Vagina (tissue), 2 donors: ENCODE data around the gene COL16A1. TPM values are rescaled to one million over a fixed set of nuclear protein-coding genes. Genes with fewer than 3 reads are reported as not detected.

Source experiments
- DNase-seq, 2 donors: peaks; one replicate each; pipeline ENCODE4 v3.0.0-alpha.2; 2017; ENCODE audit errors: extremely low spot score in 2 of 2
- H3K27ac ChIP-seq: fragments of 200-600 bp; sonication (generic); one replicate; pipeline ENCODE4 v1.5.1; 2019
- H3K27me3 ChIP-seq: fragments of 200-600 bp; sonication (generic); one replicate; pipeline ENCODE4 v1.5.1; 2019
- H3K36me3 ChIP-seq, 2 donors: fragments of 200-600 bp; sonication (generic); one replicate each; pipeline ENCODE4 v1.5.1; 2017 to 2019
- H3K4me1 ChIP-seq: fragments of 200-600 bp; sonication (generic); one replicate; pipeline ENCODE4 v1.5.1; 2019
- H3K4me3 ChIP-seq, 2 donors: fragments of 200-600 bp; sonication (generic); 1 replicate in 1 of 2; 2 replicates in 1 of 2; pipeline ENCODE4 v1.5.1; 2016 to 2019
- H3K9me3 ChIP-seq: fragments of 200-600 bp; sonication (generic); one replicate; pipeline ENCODE4 v1.5.1; 2019
- POLR2A ChIP-seq, 2 donors: fragments of 450-650 bp; IDR thresholded peaks; one replicate each; pipeline ENCODE4 v1.6.1; 2017; ENCODE audit warnings: antibody characterized with exemption in 2 of 2, mild to moderate bottlenecking in 2 of 2, moderate library complexity in 2 of 2
- POLR2AphosphoS5 ChIP-seq, 2 donors: sonication (generic); formaldehyde crosslinking; IDR thresholded peaks; one replicate each; pipeline ENCODE4 v1.9.0; 2017; ENCODE audit warnings: antibody characterized with exemption in 2 of 2, mild to moderate bottlenecking in 2 of 2, low read depth in 1 of 2; ENCODE audit not compliant: insufficient read depth in 1 of 2
- intact Hi-C: fragments of 100-400 bp; cut with DNase I; formaldehyde crosslinking; loops from one replicate; pipeline ENCODE4 v1.15.1; 2023
- total RNA-seq: library from RNA; depleted of rRNA; stranded (reverse); fragments of >200 nt; gene quantifications from one replicate; pipeline ENCODE4 v1.2.3, GENCODE V29; 2016
- TF ChIP-seq, protein P1 (sequence below), 3 experiments: fragments of 450-650 bp in 2 of 3; fragments of 200-600 bp in 1 of 3; sonication (generic) in 1 of 3; IDR thresholded peaks; one replicate each; pipeline ENCODE4 v1.5.1; 2017 to 2019; ENCODE audit warnings: antibody characterized with exemption in 3 of 3, mild to moderate bottlenecking in 2 of 3, moderate library complexity in 2 of 3

Gene COL16A1
- total RNA-seq, 1 donor from 2014 or later: 82.3 TPM

DNA sequence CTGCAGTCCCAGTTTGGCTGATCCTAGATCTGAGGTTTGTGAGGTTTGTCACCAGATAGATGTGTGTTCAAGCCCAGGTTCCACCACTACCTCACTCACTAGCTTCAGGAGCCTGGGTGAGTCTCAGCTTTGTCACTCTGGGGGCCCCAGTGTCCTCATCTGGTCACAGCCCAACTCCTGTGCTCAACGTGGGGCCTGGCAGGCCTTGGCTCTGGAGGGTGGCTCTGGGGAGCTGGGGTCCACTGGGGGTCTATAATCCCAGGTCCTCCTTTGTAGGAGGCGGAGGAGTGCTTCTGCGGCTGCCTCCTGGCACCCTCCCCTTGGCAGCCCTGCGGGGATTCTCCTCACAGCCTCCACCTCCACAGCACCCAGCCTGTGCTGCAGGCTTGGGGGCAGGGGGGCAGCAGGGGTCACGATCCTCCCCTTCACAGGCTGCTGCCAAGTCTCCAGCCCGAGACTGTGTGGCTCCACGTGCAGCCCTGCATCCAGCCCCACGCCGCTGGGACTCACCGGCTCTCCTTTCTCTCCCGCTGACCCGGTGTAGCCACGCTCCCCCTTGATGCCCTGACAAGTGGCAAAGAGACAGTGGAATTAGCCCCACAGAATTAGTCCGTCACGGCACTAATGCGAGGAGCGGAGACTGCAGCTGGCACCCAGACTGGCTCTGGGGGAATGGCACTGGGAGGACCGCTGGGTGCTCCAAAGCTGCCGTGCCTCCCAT lies 36.6 kb downstream of the COL16A1 start:
- intact Hi-C loops: loop anchor here (5.0 kb wide), 2 partner anchors 35 to 50 kb away; partner anchors contain the start of gene COL16A1
- Histone ChIP-seq H3K27me3 (no peaks in the 10 kb centered on the region), H3K9me3 (no peaks in the 10 kb centered on the region), H3K36me3 (no peaks in the 10 kb centered on the region), H3K4me1 (peaks cover 71% of the 10 kb centered on the region), H3K27ac (peak overlapping the region; percentile 58), H3K4me3 (no peak overlapping the region)
- no peak for TF ChIP-seq POLR2AphosphoS5 (IDR thresholded peaks at IDR 0.05; ENCODE audit: insufficient read depth in 1 of 2, low read depth in 1 of 2)
- TF ChIP-seq POLR2A (IDR thresholded peaks at IDR 0.05): no peak
- TF ChIP-seq, protein P1, sequence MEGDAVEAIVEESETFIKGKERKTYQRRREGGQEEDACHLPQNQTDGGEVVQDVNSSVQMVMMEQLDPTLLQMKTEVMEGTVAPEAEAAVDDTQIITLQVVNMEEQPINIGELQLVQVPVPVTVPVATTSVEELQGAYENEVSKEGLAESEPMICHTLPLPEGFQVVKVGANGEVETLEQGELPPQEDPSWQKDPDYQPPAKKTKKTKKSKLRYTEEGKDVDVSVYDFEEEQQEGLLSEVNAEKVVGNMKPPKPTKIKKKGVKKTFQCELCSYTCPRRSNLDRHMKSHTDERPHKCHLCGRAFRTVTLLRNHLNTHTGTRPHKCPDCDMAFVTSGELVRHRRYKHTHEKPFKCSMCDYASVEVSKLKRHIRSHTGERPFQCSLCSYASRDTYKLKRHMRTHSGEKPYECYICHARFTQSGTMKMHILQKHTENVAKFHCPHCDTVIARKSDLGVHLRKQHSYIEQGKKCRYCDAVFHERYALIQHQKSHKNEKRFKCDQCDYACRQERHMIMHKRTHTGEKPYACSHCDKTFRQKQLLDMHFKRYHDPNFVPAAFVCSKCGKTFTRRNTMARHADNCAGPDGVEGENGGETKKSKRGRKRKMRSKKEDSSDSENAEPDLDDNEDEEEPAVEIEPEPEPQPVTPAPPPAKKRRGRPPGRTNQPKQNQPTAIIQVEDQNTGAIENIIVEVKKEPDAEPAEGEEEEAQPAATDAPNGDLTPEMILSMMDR (IDR thresholded peaks at IDR 0.05): no peak
- DNase-seq: no peak

DNA sequence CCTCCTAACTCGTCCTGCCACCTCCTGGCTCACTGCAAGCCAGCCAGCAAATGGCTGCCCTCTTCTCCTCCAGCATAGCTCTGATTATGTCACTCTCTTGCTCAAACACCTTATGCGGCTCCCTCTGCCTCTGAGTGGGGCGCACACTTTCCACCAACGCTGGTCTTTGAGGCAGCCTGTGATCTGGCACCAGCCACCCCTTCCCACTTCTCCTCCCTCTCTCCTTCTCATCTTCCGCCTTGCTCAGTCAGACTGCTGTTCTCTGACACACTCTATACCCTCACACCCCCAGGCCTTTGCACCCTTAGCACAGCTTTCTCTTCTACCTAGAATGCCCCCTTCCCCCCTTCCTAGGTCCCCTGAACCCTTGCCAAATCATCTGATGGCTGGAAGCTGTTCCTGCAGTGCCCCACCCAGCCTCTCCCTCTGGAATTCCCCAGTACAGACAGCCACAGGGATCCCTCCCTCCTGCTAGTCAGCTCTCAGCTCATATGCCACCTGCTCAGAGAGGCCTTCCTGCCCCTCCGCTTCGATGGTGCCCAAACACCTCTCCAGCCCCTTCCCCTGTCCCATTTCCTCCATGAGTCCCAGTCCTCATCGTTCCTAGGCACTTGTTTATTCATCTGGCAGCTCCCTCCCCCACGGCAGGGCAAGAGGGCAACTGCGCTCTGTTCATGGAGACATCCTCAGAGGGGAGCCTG lies 37.4 kb downstream of the COL16A1 start:
- intact Hi-C loops: loop anchor here (5.0 kb wide), 2 partner anchors 36 to 51 kb away; partner anchors contain the start of gene COL16A1
- no peaks in the 10 kb centered on the region for H3K36me3 ChIP-seq
- H3K4me3 ChIP-seq: no peak overlapping the region
- no peaks in the 10 kb centered on the region for H3K9me3 ChIP-seq
- H3K27me3 ChIP-seq: no peaks in the 10 kb centered on the region
- no peak for DNase-seq
- H3K4me1 ChIP-seq: peaks cover 63% of the 10 kb centered on the region
- no peak for TF ChIP-seq POLR2AphosphoS5 (IDR thresholded peaks at IDR 0.05; ENCODE audit: insufficient read depth in 1 of 2, low read depth in 1 of 2)
- no peak for TF ChIP-seq POLR2A (IDR thresholded peaks at IDR 0.05)
- H3K27ac ChIP-seq: peak overlapping the region; percentile 58

DNA sequence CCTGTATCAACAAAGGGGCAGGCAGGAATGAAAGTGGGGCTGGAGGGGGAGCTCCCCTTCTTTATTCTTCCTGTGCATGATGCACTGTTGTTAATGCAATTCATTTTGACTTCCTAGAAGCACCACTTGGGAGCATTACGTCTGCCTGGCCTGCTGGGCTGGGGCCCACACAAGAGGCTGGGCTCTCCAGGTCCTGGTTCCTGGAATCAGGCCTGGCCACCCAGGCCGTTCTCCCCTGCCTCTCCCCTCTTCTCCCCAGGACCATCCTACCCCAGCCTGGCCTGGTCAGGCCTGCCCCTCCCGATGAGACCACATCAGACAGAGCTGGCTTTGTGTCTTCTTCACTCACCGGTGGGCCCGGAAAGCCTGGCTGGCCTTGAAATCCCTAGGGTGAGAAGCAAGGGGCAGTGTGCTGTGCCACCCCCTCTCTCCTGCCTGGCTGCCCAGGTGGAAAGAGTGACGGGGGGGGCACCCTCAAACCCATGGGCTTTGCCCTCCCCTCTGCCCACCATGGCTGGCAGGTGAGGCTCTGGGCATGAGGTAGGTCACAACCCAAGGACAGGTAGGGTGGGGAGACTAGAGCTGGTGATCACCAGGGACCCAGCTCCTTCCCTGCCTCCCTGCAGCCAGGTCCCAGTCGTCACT lies 38.5 kb downstream of the COL16A1 start:
- TF ChIP-seq, protein P1 (IDR thresholded peaks at IDR 0.05): no peak
- TF ChIP-seq POLR2AphosphoS5 (IDR thresholded peaks at IDR 0.05; ENCODE audit: insufficient read depth in 1 of 2, low read depth in 1 of 2) (no peak), POLR2A (IDR thresholded peaks at IDR 0.05) (no peak)
- intact Hi-C loops: loop anchor here (2.0 to 5.0 kb wide), 3 partner anchors 37 to 123 kb away; partner anchors contain the start of gene COL16A1
- DNase-seq: no peak
- Histone ChIP-seq H3K9me3 (no peaks in the 10 kb centered on the region), H3K27me3 (no peaks in the 10 kb centered on the region), H3K4me3 (no peak overlapping the region), H3K36me3 (no peaks in the 10 kb centered on the region), H3K4me1 (peaks cover 53% of the 10 kb centered on the region), H3K27ac (peak overlapping the region; percentile 58)

DNA sequence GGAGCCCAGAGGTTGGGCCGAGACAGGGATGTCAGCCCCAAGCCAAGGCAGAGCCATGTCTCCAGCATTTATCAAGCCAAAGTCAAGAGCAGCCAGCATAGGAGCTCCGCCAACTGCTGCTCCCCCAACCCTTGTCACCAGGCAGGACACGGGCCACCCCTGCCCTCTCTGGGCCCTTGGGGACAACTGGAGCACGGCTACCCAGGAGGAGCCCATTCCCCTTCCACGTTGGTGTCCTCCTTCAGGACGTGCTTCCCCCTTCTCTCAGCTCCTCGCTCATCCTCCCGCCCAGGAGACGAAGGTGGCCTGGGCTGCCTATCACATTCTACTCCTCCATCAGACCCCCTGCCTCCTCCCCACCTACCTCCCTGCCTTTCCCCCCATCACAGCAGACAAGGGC lies 39.3 kb downstream of the COL16A1 start:
- Histone ChIP-seq H3K36me3 (peaks cover 0 to 3% of the 10 kb centered on the region in 2 donors), H3K4me1 (peaks cover 44% of the 10 kb centered on the region), H3K9me3 (no peaks in the 10 kb centered on the region), H3K27ac (no peak overlapping the region), H3K4me3 (no peak overlapping the region), H3K27me3 (no peaks in the 10 kb centered on the region)
- intact Hi-C loops: loop anchor here (2.0 kb wide), 1 partner anchor 124 kb away; no protein-coding TSS in a partner anchor
- TF ChIP-seq, protein P1 (IDR thresholded peaks at IDR 0.05): no peak
- no peak for TF ChIP-seq POLR2A (IDR thresholded peaks at IDR 0.05)
- TF ChIP-seq POLR2AphosphoS5 (IDR thresholded peaks at IDR 0.05; ENCODE audit: insufficient read depth in 1 of 2, low read depth in 1 of 2): no peak
- no peak for DNase-seq
